Astrocyte (in vitro differentiated cells and primary cell): ENCODE data around the gene CBY1. TPM values are rescaled to one million over a fixed set of nuclear protein-coding genes. Genes with fewer than 3 reads are reported as not detected.

Experiments
- DNase-seq: peaks from one replicate; pipeline ENCODE4 v3.0.0-alpha.2; 2010; ENCODE audit warnings: low read depth
- FAIRE-seq: peaks from 2 replicates; lab custom pipeline; 2011; peaks lifted over from hg19 to GRCh38; lab: Jason Lieb, UNC
- H2AFZ ChIP-seq: 2 replicates; pipeline ENCODE4 v1.6.0; 2012; ENCODE audit warnings: low read depth, low read length, inconsistent platforms
- H3K27ac ChIP-seq: 2 replicates; pipeline ENCODE4 v1.5.1; 2011; ENCODE audit warnings: low read depth, low read length, inconsistent platforms
- H3K27me3 ChIP-seq: 2 replicates; pipeline ENCODE4 v1.6.0; 2011; ENCODE audit warnings: low read length, inconsistent platforms; ENCODE audit not compliant: insufficient read depth
- H3K36me3 ChIP-seq: 2 replicates; pipeline ENCODE4 v1.5.1; 2011; ENCODE audit warnings: low read length, inconsistent platforms; ENCODE audit not compliant: insufficient read depth
- H3K4me1 ChIP-seq: 2 replicates; pipeline ENCODE4 v1.5.1; 2011; ENCODE audit warnings: low read length, inconsistent platforms; ENCODE audit not compliant: insufficient read depth
- H3K4me2 ChIP-seq: 2 replicates; pipeline ENCODE4 v1.6.0; 2012; ENCODE audit warnings: low read length, inconsistent platforms
- H3K4me3 ChIP-seq: 2 replicates; pipeline ENCODE4 v1.5.1; 2011; ENCODE audit warnings: low read depth, mild to moderate bottlenecking, low read length, inconsistent platforms; ENCODE audit not compliant: insufficient read depth
- H3K79me2 ChIP-seq: 2 replicates; pipeline ENCODE4 v1.6.0; 2012; ENCODE audit warnings: mild to moderate bottlenecking, low read length, inconsistent platforms; ENCODE audit not compliant: insufficient read depth
- H3K9ac ChIP-seq: 2 replicates; pipeline ENCODE4 v1.6.0; 2012; ENCODE audit warnings: mild to moderate bottlenecking, low read length, inconsistent platforms
- H3K9me3 ChIP-seq: 2 replicates; pipeline ENCODE4 v1.5.1; 2012; ENCODE audit warnings: low read depth, mild to moderate bottlenecking, low read length, inconsistent platforms; ENCODE audit not compliant: insufficient read depth
- H4K20me1 ChIP-seq: 2 replicates; pipeline ENCODE4 v1.6.0; 2012; ENCODE audit warnings: low read length, inconsistent platforms; ENCODE audit not compliant: insufficient read depth
- H3K27ac Mint-ChIP-seq: one replicate; pipeline ENCODE4 v1.8.0; 2021; ENCODE audit warnings: mild to moderate bottlenecking, mixed read lengths; ENCODE audit not compliant: unreplicated experiment
- H3K27me3 Mint-ChIP-seq: one replicate; pipeline ENCODE4 v1.8.0; 2021; ENCODE audit warnings: low read depth, mixed read lengths; ENCODE audit not compliant: unreplicated experiment
- H3K36me3 Mint-ChIP-seq: one replicate; pipeline ENCODE4 v1.8.0; 2021; ENCODE audit warnings: low read depth, mixed read lengths; ENCODE audit not compliant: unreplicated experiment
- H3K4me1 Mint-ChIP-seq: one replicate; pipeline ENCODE4 v1.8.0; 2021; ENCODE audit warnings: low read depth, mixed read lengths; ENCODE audit not compliant: unreplicated experiment
- H3K4me3 Mint-ChIP-seq: one replicate; pipeline ENCODE4 v1.8.0; 2021; ENCODE audit warnings: mild to moderate bottlenecking, moderate library complexity, mixed read lengths; ENCODE audit not compliant: unreplicated experiment
- H3K9me3 Mint-ChIP-seq: one replicate; pipeline ENCODE4 v1.8.0; 2021; ENCODE audit warnings: mild to moderate bottlenecking, mixed read lengths; ENCODE audit not compliant: unreplicated experiment
- CTCF ChIP-seq: IDR thresholded peaks from 2 replicates; pipeline ENCODE4 v1.5.1; 2011; ENCODE audit warnings: low read depth, mild to moderate bottlenecking, inconsistent platforms, low read length, moderate library complexity; ENCODE audit not compliant: insufficient read depth
- EZH2 ChIP-seq: IDR thresholded peaks from 2 replicates; pipeline ENCODE4 v1.6.1; 2012; ENCODE audit warnings: mild to moderate bottlenecking, low read length, inconsistent platforms; ENCODE audit not compliant: insufficient read depth
- total RNA-seq: library from RNA; stranded (reverse); gene quantifications from 2 replicates; pipeline ENCODE4 v1.2.1, GENCODE V29; 2021

Gene CBY1
- total RNA-seq, 1 donor from 2014 or later, result 23.2 TPM

GRCh38 chr22:38715176-38715764, 58.8 kb downstream of the CBY1 start:
- H3K79me2 ChIP-seq, result peaks cover 68% of the 10 kb centered on the region
- no peak for TF ChIP-seq CTCF
- TF ChIP-seq EZH2, result no peak
- no peak overlapping the region for H3K27ac ChIP-seq
- FAIRE-seq, result no peak
- H3K4me1 Mint-ChIP-seq, result peaks cover 43% of the 10 kb centered on the region
- no peak overlapping the region for H3K9ac ChIP-seq
- no peak overlapping the region for H3K27ac Mint-ChIP-seq
- no peaks in the 10 kb centered on the region for H3K27me3 Mint-ChIP-seq
- peaks cover 77% of the 10 kb centered on the region for H4K20me1 ChIP-seq
- H3K36me3 ChIP-seq, result no peaks in the 10 kb centered on the region
- H3K27me3 ChIP-seq, result no peaks in the 10 kb centered on the region
- no peak for DNase-seq
- no peaks in the 10 kb centered on the region for H3K9me3 Mint-ChIP-seq
- peaks cover 17% of the 10 kb centered on the region for H3K4me1 ChIP-seq
- no peak overlapping the region for H3K4me3 Mint-ChIP-seq
- H3K4me3 ChIP-seq, result no peak overlapping the region
- no peak overlapping the region for H2AFZ ChIP-seq
- H3K9me3 ChIP-seq, result no peaks in the 10 kb centered on the region
- no peak overlapping the region for H3K4me2 ChIP-seq
- peaks cover 50% of the 10 kb centered on the region for H3K36me3 Mint-ChIP-seq

GRCh38 chr22:38715852-38716251, 59.4 kb downstream of the CBY1 start:
- no peak for TF ChIP-seq CTCF
- Mint-ChIP-seq H3K27ac (no peak overlapping the region), H3K4me1 (peaks cover 42% of the 10 kb centered on the region), H3K9me3 (no peaks in the 10 kb centered on the region), H3K4me3 (no peak overlapping the region), H3K36me3 (peaks cover 45% of the 10 kb centered on the region), H3K27me3 (no peaks in the 10 kb centered on the region)
- H3K4me2 ChIP-seq, result no peak overlapping the region
- H2AFZ ChIP-seq, result no peak overlapping the region
- DNase-seq (no peak), FAIRE-seq (no peak)
- peaks cover 77% of the 10 kb centered on the region for H4K20me1 ChIP-seq
- H3K9ac ChIP-seq, result no peak overlapping the region
- no peaks in the 10 kb centered on the region for H3K9me3 ChIP-seq
- no peak overlapping the region for H3K27ac ChIP-seq
- H3K4me3 ChIP-seq, result no peak overlapping the region
- no peaks in the 10 kb centered on the region for H3K27me3 ChIP-seq
- peaks cover 3% of the 10 kb centered on the region for H3K36me3 ChIP-seq
- peaks cover 65% of the 10 kb centered on the region for H3K79me2 ChIP-seq
- peaks cover 17% of the 10 kb centered on the region for H3K4me1 ChIP-seq

- Mint-ChIP-seq H3K27ac (no peak overlapping the region), H3K9me3 (no peaks in the 10 kb centered on the region), H3K4me1 (peaks cover 42% of the 10 kb centered on the region), H3K27me3 (no peaks in the 10 kb centered on the region), H3K4me3 (no peak overlapping the region), H3K36me3 (peaks cover 43% of the 10 kb centered on the region)
- FAIRE-seq, result no peak
- Histone ChIP-seq H3K27ac (no peak overlapping the region), H3K4me1 (peaks cover 17% of the 10 kb centered on the region), H3K36me3 (peaks cover 3% of the 10 kb centered on the region), H3K4me2 (no peak overlapping the region), H3K79me2 (peaks cover 61% of the 10 kb centered on the region), H3K4me3 (no peak overlapping the region), H4K20me1 (peaks cover 74% of the 10 kb centered on the region), H3K27me3 (no peaks in the 10 kb centered on the region), H2AFZ (no peak overlapping the region), H3K9ac (no peak overlapping the region), H3K9me3 (no peaks in the 10 kb centered on the region)
- no peak for DNase-seq
- no peak for TF ChIP-seq EZH2
- no peak for TF ChIP-seq CTCF
Measured at GRCh38 chr22:38716271-38716670, 59.8 kb downstream of the CBY1 start.
